Keratinocyte (primary cell): ENCODE results near the gene TTN. TPM values are rescaled to one million over a fixed set of nuclear protein-coding genes. Genes with fewer than 3 reads are reported as not detected.

Experiments
- DNase-seq: peaks from one replicate; pipeline ENCODE4 v3.0.0-alpha.2; 2011; ENCODE audit warnings: low read depth, missing footprints, low spot score
- FAIRE-seq: peaks from 2 replicates; lab custom pipeline; 2011; peaks lifted over from hg19 to GRCh38; lab: Jason Lieb, UNC
- H2AFZ ChIP-seq: 2 replicates; pipeline ENCODE4 v1.6.0; 2012; ENCODE audit warnings: low read length, control low read depth, inconsistent platforms; ENCODE audit not compliant: control insufficient read depth
- H3K27ac ChIP-seq: 2 replicates; pipeline ENCODE4 v1.5.1; 2011; ENCODE audit warnings: low read length; ENCODE audit not compliant: control insufficient read depth, insufficient read depth
- H3K27me3 ChIP-seq: 3 replicates; pipeline ENCODE4 v1.6.0; 2011; ENCODE audit warnings: low read length; ENCODE audit not compliant: control insufficient read depth, insufficient read depth; ENCODE audit errors: extremely low read depth
- H3K36me3 ChIP-seq, 2 experiments: 2 replicates in 1 of 2; 3 replicates in 1 of 2; pipeline ENCODE4 v1.5.1; 2011; ENCODE audit warnings: low read length in 2 of 2, mild to moderate bottlenecking in 1 of 2; ENCODE audit not compliant: control insufficient read depth in 2 of 2, insufficient read depth in 2 of 2; ENCODE audit errors: extremely low read depth in 1 of 2
- H3K4me1 ChIP-seq: 3 replicates; pipeline ENCODE4 v1.5.1; 2011; ENCODE audit warnings: low read length; ENCODE audit not compliant: control insufficient read depth, insufficient read depth; ENCODE audit errors: extremely low read depth
- H3K4me2 ChIP-seq: 3 replicates; pipeline ENCODE4 v1.6.0; 2011; ENCODE audit warnings: low read depth, low read length; ENCODE audit not compliant: control insufficient read depth, insufficient read depth; ENCODE audit errors: extremely low read depth
- H3K4me3 ChIP-seq, 3 experiments: fragments of 200-600 bp in 1 of 3; sonication (generic) in 1 of 3; 2 replicates in 2 of 3; 3 replicates in 1 of 3; pipeline ENCODE4 v1.5.1; 2011 to 2016; ENCODE audit warnings: low read length in 3 of 3, mild to moderate bottlenecking in 3 of 3, control low read depth in 2 of 3, inconsistent platforms in 1 of 3, low read depth in 1 of 3, mixed read lengths in 1 of 3, mixed run types in 1 of 3, moderate library complexity in 1 of 3; ENCODE audit not compliant: control insufficient read depth in 2 of 3, insufficient read depth in 2 of 3; ENCODE audit errors: extremely low read depth in 1 of 3
- H3K79me2 ChIP-seq: 2 replicates; pipeline ENCODE4 v1.6.0; 2012; ENCODE audit warnings: low read length; ENCODE audit not compliant: control insufficient read depth, insufficient read depth
- H3K9ac ChIP-seq: 3 replicates; pipeline ENCODE4 v1.6.0; 2011; ENCODE audit warnings: low read length; ENCODE audit not compliant: control insufficient read depth, insufficient read depth; ENCODE audit errors: extremely low read depth
- H3K9me1 ChIP-seq: 3 replicates; pipeline ENCODE4 v1.6.0; 2011; ENCODE audit warnings: low read length; ENCODE audit not compliant: control insufficient read depth, insufficient read depth; ENCODE audit errors: extremely low read depth
- H3K9me3 ChIP-seq: 2 replicates; pipeline ENCODE4 v1.5.1; 2012; ENCODE audit warnings: low read depth, low read length; ENCODE audit not compliant: control insufficient read depth
- H4K20me1 ChIP-seq: 3 replicates; pipeline ENCODE4 v1.6.0; 2011; ENCODE audit warnings: low read length; ENCODE audit not compliant: control insufficient read depth, insufficient read depth; ENCODE audit errors: extremely low read depth
- EZH2 ChIP-seq: IDR thresholded peaks from one replicate; pipeline ENCODE4 v1.6.1; 2012; ENCODE audit warnings: inconsistent platforms, mild to moderate bottlenecking, low read length, moderate library complexity
- dilution Hi-C: fragments of 300-500 bp; cut with MboI; formaldehyde crosslinking; loops from one replicate; pipeline ENCODE4 v1.7.0; 2020; ENCODE audit warnings: low sequenced_read_pairs; ENCODE audit not compliant: extremely low pct_ligation_motif_present
- polyA plus RNA-seq, 5 experiments: library from polyadenylated mRNA; depleted of rRNA in 3 of 5; stranded (reverse) in 3 of 5; stranded (forward) in 1 of 5; unstranded in 1 of 5; fragments of >200 nt; gene quantifications; 1 replicate in 1 of 5; 2 replicates in 3 of 5; 3 replicates in 1 of 5; pipeline versions ENCODE4 v1.2.1 to v1.2.3, GENCODE V29; 2011 to 2012; ENCODE audit warnings: missing spikeins in 2 of 5, low read depth in 1 of 5, low replicate concordance in 1 of 5
- TF ChIP-seq, protein P1 (sequence below), 3 experiments: IDR thresholded peaks in 1 of 3; conservative IDR thresholded peaks in 1 of 3; optimal IDR thresholded peaks in 1 of 3; 2 replicates in 2 of 3; 3 replicates in 1 of 3; pipeline versions ENCODE3 to v1.5.1; 2011; ENCODE audit warnings: low read length in 3 of 3, mild to moderate bottlenecking in 3 of 3, moderate library complexity in 2 of 3, control low read depth in 1 of 3, inconsistent platforms in 1 of 3; ENCODE audit not compliant: insufficient read depth in 2 of 3; ENCODE audit errors: extremely low read depth in 1 of 3

The TTN gene
- polyA plus RNA-seq, 1 donor (not counting 4 experiments of a cell fraction or from before 2014, with no cell fraction given): 0.01 TPM

DNA sequence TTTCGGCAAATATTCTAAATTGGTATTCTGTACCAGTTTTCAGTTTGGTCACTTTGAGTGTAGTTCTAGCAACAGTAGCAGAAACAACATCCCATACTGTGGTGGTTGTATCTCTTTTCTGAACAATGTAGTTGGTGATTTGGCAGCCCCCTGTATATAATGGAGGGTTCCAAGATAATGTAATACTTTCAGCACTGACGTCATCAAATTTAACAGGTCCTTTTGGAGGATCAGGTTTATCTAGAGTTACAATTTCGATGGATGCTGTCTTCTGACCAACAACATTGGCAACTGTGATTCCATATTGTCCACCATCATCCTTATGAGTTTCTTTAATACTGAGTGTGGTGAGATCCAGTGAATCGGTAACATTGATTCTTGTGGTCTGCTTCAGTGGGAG lies 239.0 kb downstream of the TTN start:
- FAIRE-seq: no peak

DNA sequence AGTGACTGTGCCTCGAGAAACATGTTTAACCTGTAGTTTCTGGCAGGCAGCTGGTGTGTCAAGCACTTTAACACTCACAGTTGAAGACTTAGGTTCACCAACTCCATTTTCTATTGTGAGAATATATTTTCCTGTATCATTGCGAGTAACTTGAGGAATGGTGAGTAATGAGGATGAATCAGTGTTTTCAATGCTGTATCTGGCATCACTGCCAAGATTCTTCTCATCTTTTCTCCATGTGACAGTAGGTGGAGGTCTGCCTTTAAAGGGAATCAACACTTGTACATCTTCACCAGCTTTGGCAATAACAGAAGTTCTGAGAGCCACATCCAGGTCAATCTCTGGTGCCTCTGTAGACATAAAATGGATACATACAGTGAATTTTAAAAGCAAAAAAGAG lies 254.2 kb downstream of the TTN start:
- peaks cover 2 to 3% of the 10 kb centered on the region in 2 experiments for H3K36me3 ChIP-seq
- DNase-seq (peak; percentile 7), FAIRE-seq (peak; percentile 41)
- no peaks in the 10 kb centered on the region for H3K9me1 ChIP-seq
- H2AFZ ChIP-seq: no peak overlapping the region
- H3K27ac ChIP-seq: no peak overlapping the region
- no peak overlapping the region for H3K9ac ChIP-seq
- TF ChIP-seq EZH2: no peak
- TF ChIP-seq, protein P1, sequence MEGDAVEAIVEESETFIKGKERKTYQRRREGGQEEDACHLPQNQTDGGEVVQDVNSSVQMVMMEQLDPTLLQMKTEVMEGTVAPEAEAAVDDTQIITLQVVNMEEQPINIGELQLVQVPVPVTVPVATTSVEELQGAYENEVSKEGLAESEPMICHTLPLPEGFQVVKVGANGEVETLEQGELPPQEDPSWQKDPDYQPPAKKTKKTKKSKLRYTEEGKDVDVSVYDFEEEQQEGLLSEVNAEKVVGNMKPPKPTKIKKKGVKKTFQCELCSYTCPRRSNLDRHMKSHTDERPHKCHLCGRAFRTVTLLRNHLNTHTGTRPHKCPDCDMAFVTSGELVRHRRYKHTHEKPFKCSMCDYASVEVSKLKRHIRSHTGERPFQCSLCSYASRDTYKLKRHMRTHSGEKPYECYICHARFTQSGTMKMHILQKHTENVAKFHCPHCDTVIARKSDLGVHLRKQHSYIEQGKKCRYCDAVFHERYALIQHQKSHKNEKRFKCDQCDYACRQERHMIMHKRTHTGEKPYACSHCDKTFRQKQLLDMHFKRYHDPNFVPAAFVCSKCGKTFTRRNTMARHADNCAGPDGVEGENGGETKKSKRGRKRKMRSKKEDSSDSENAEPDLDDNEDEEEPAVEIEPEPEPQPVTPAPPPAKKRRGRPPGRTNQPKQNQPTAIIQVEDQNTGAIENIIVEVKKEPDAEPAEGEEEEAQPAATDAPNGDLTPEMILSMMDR (optimal IDR thresholded peaks at IDR 0.05 in 1 of 3, IDR thresholded peaks at IDR 0.05 in 1 of 3, conservative IDR thresholded peaks at IDR 0.05 in 1 of 3; ENCODE audit: extremely low read depth in 1 of 3, insufficient read depth in 2 of 3, low read length in 3 of 3): no peak
- dilution Hi-C loops: no loop called here
- H3K4me2 ChIP-seq: no peak overlapping the region
- H3K4me1 ChIP-seq: peaks cover 4% of the 10 kb centered on the region
- no peaks in the 10 kb centered on the region for H3K79me2 ChIP-seq
- no peaks in the 10 kb centered on the region for H3K27me3 ChIP-seq
- no peaks in the 10 kb centered on the region for H4K20me1 ChIP-seq
- H3K9me3 ChIP-seq: no peaks in the 10 kb centered on the region
- H3K4me3 ChIP-seq: no peak overlapping the region

More for the DNA sequence above, 239.0 kb downstream of the TTN start:
- H3K4me2 ChIP-seq: no peak overlapping the region
- H3K27me3 ChIP-seq: no peaks in the 10 kb centered on the region
- no peak overlapping the region for H3K9ac ChIP-seq
- no peak overlapping the region for H3K27ac ChIP-seq
- no peak overlapping the region for H3K4me3 ChIP-seq
- TF ChIP-seq EZH2: no peak
- TF ChIP-seq, protein P1 (optimal IDR thresholded peaks at IDR 0.05 in 1 of 3, IDR thresholded peaks at IDR 0.05 in 1 of 3, conservative IDR thresholded peaks at IDR 0.05 in 1 of 3; ENCODE audit: extremely low read depth in 1 of 3, insufficient read depth in 2 of 3, low read length in 3 of 3): no peak
- dilution Hi-C loops: no loop called here
- no peaks in the 10 kb centered on the region for H3K79me2 ChIP-seq
- no peaks in the 10 kb centered on the region for H3K9me3 ChIP-seq
- DNase-seq: no peak
- no peaks in the 10 kb centered on the region for H3K9me1 ChIP-seq
- H3K36me3 ChIP-seq: peaks cover 0 to 3% of the 10 kb centered on the region in 2 experiments
- no peaks in the 10 kb centered on the region for H4K20me1 ChIP-seq
- no peaks in the 10 kb centered on the region for H3K4me1 ChIP-seq
- no peak overlapping the region for H2AFZ ChIP-seq
